Measurements from ENCODE around the gene NLK. TPM values are rescaled to one million over a fixed set of nuclear protein-coding genes. Genes with fewer than 3 reads are reported as not detected.

NLK gene
- total and polyA plus RNA-seq, 2 of the 13 experiments (the other 11 are each of a cell fraction or from before 2014, with no cell fraction given) = 13.4 to 14.6 TPM

DNA sequence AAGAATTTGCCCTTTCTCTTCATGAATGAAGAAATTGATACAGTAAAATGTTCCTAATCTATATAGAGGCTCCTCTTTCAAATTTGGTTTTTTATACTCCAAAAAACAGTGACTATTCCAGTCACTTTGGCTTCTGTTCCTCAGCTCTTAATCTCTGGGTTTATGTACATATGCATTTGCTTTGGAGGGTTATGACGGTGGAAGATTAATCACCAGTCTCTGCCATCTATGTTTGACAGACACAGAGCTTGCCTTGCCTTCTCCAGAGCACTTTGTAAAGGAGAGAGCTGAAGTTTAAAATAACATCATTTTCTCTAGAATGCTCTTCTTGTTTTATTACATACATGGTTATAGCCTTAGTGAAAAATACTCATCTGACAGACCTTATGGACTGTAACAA, 99.3 kb downstream of the NLK start (continued):
- TF ChIP-seq, protein P1, sequence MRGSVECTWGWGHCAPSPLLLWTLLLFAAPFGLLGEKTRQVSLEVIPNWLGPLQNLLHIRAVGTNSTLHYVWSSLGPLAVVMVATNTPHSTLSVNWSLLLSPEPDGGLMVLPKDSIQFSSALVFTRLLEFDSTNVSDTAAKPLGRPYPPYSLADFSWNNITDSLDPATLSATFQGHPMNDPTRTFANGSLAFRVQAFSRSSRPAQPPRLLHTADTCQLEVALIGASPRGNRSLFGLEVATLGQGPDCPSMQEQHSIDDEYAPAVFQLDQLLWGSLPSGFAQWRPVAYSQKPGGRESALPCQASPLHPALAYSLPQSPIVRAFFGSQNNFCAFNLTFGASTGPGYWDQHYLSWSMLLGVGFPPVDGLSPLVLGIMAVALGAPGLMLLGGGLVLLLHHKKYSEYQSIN (CRISPR knock-in tag; IDR thresholded peaks at IDR 0.05; ENCODE audit: borderline replicate concordance) = no peak
- TF ChIP-seq ZNF639 (CRISPR knock-in tag; conservative IDR thresholded peaks at IDR 0.05) (no peak), ELF3 (CRISPR knock-in tag; IDR thresholded peaks at IDR 0.05) (no peak), SIN3B (IDR thresholded peaks at IDR 0.05; ENCODE audit: low read length) (no peak), ZNF121 (CRISPR knock-in tag; IDR thresholded peaks at IDR 0.05) (no peak)

- Histone ChIP-seq H3K4me1 (ENCODE audit: insufficient read depth, low read length) (no peaks in the 10 kb centered on the region), H3K4me2 (ENCODE audit: low read depth, low read length) (no peak overlapping the region), H3K9me3 (ENCODE audit: low read length) (no peaks in the 10 kb centered on the region), H3K36me3 (replicated peaks in 1 of 2; ENCODE audit: control insufficient read depth in 1 of 2, insufficient read depth in 2 of 2, low read length in 2 of 2) (no peaks in the 10 kb centered on the region), H3K79me2 (ENCODE audit: insufficient read depth, low read length) (no peaks in the 10 kb centered on the region), H3K4me3 (replicated peaks in 1 of 3; ENCODE audit: insufficient read depth in 1 of 3, low read depth in 2 of 3, low read length in 3 of 3) (no peak overlapping the region), H3K9ac (ENCODE audit: insufficient read depth, low read depth, low read length) (no peak overlapping the region), H3K27ac (ENCODE audit: extremely low read length, insufficient read depth, low read length) (no peak overlapping the region), H4K20me1 (ENCODE audit: insufficient read depth, low read length) (no peaks in the 10 kb centered on the region), H3K27me3 (ENCODE audit: control insufficient read depth in 1 of 2, insufficient read depth in 2 of 2, low read length in 2 of 2) (no peaks in the 10 kb centered on the region), H2AFZ (ENCODE audit: low read length) (no peak overlapping the region)
- FAIRE-seq = no peak
- ChIA-PET POLR2A (no interaction called here), CTCF (ENCODE audit: low intra/inter-chr PET ratio, low total read pairs) (no interaction called here)
- intact Hi-C loops (cut with micrococcal nuclease; ENCODE audit: unreplicated experiment) (no loop called here), in situ Hi-C loops (cut with HindIII; ENCODE audit: extremely low pct_ligation_motif_present, low pct_unique_long_range_greater_than_20kb) (loop anchor here (25.0 kb wide), 1 partner anchor 105 kb away; the partner anchor contains the start of gene NLK)
- ATAC-seq = no peak
- no peak for DNase-seq (ENCODE audit: low spot score)
- WGBS (ENCODE audit: low lambda C conversion rate) = 88% methylated on average over 5 of the region's 5 CpGs
- no TSS peak for BruUV-seq (replicated peaks)
- TF ChIP-seq NPAS2 (CRISPR knock-in tag; IDR thresholded peaks at IDR 0.05; ENCODE audit: borderline replicate concordance) (no peak), XRCC5 (optimal IDR thresholded peaks at IDR 0.05; ENCODE audit: low read length) (no peak), MEIS2 (CRISPR knock-in tag; IDR thresholded peaks at IDR 0.05) (no peak), FOXK1 (CRISPR knock-in tag; IDR thresholded peaks at IDR 0.05; ENCODE audit: borderline replicate concordance, low read depth) (no peak), TCF7L2 (IDR thresholded peaks at IDR 0.05; ENCODE audit: low read depth, low read length) (no peak), ZBTB42 (CRISPR knock-in tag; IDR thresholded peaks at IDR 0.05) (no peak), SRSF9 (IDR thresholded peaks at IDR 0.05; ENCODE audit: borderline replicate concordance, insufficient read depth, low read depth, low read length, poor library complexity, severe bottlenecking) (no peak), RBM39 (IDR thresholded peaks at IDR 0.05; ENCODE audit: low read depth, low read length, poor library complexity, severe bottlenecking) (no peak), ATAD3A (CRISPR knock-in tag; IDR thresholded peaks at IDR 0.05) (no peak), ELF3 (CRISPR knock-in tag; IDR thresholded peaks at IDR 0.05) (no peak), MLXIP (CRISPR knock-in tag; IDR thresholded peaks at IDR 0.05; ENCODE audit: borderline replicate concordance) (no peak), ZNF879 (CRISPR knock-in tag; IDR thresholded peaks at IDR 0.05) (no peak), SRF (IDR thresholded peaks at IDR 0.05; ENCODE audit: low read depth, low read length) (no peak)
- TF ChIP-seq, protein P2, sequence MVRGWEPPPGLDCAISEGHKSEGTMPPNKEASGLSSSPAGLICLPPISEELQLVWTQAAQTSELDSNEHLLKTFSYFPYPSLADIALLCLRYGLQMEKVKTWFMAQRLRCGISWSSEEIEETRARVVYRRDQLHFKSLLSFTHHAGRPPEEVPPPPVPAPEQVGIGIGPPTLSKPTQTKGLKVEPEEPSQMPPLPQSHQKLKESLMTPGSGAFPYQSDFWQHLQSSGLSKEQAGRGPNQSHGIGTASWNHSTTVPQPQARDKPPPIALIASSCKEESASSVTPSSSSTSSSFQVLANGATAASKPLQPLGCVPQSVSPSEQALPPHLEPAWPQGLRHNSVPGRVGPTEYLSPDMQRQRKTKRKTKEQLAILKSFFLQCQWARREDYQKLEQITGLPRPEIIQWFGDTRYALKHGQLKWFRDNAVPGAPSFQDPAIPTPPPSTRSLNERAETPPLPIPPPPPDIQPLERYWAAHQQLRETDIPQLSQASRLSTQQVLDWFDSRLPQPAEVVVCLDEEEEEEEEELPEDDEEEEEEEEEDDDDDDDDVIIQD (CRISPR knock-in tag; IDR thresholded peaks at IDR 0.05; ENCODE audit: low read depth) = no peak
Measured at GRCh38 chr17:28142305-28142704, 99.8 kb downstream of the NLK start.
